HG03520 (cell line): Measurements from ENCODE around the gene PTOV1.
A peak's percentile ranks its signal among the peaks of the same experiment; 100 is the strongest.

Experiments used
- ATAC-seq: cut with Tn5 transposase; IDR thresholded peaks from one replicate; pipeline ENCODE4 v1.9.1; 2021; ENCODE audit warnings: mild to moderate bottlenecking, moderate library complexity; ENCODE audit not compliant: unreplicated experiment

Gene PTOV1

GRCh38 chr19:49872245-49873128, 21.5 kb downstream of the PTOV1 start:
- no peak for ATAC-seq

GRCh38 chr19:49873129-49873521, 22.2 kb downstream of the PTOV1 start:
- no peak for ATAC-seq

- no peak for ATAC-seq
These were observed 22.9 kb downstream of the PTOV1 start for GRCh38 chr19:49873834-49874233.

GRCh38 chr19:49874503-49875157, 23.7 kb downstream of the PTOV1 start:
- ATAC-seq = no peak

- ATAC-seq = no peak
These were observed 24.2 kb downstream of the PTOV1 start for GRCh38 chr19:49875177-49875576.

GRCh38 chr19:49875857-49876421, 25.0 kb downstream of the PTOV1 start:
- no peak for ATAC-seq

GRCh38 chr19:49876422-49877019, 25.6 kb downstream of the PTOV1 start:
- peak; percentile 42 for ATAC-seq

- peak; percentile 45 for ATAC-seq
These were observed 26.3 kb downstream of the PTOV1 start, which contains the start of the genes AKT1S1 and TBC1D17 for GRCh38 chr19:49877020-49877878. TSS of gene AKT1S1 (minus strand) at chr19:49877355. CDS start at chr19:49873295, 4,060 bp downstream. TSS of gene TBC1D17 (plus strand) at chr19:49877702. CDS start at chr19:49877724, 22 bp downstream.

- ATAC-seq = peak; percentile 34
These were observed 27.2 kb downstream of the PTOV1 start for GRCh38 chr19:49877879-49878743.

- ATAC-seq = no peak
These were observed 27.7 kb downstream of the PTOV1 start for GRCh38 chr19:49878744-49879070.

- no peak for ATAC-seq
These were observed 28.4 kb downstream of the PTOV1 start for GRCh38 chr19:49879243-49879963.

GRCh38 chr19:49880162-49880869, 29.4 kb downstream of the PTOV1 start:
- no peak for ATAC-seq

GRCh38 chr19:49881186-49881585, 30.2 kb downstream of the PTOV1 start:
- ATAC-seq = no peak

GRCh38 chr19:49881672-49882394, 30.9 kb downstream of the PTOV1 start:
- ATAC-seq = no peak

- ATAC-seq = no peak
These were observed 31.7 kb downstream of the PTOV1 start for GRCh38 chr19:49882643-49883042.

GRCh38 chr19:49883094-49883493, 32.1 kb downstream of the PTOV1 start:
- ATAC-seq = no peak

- no peak for ATAC-seq
These were observed 33.1 kb downstream of the PTOV1 start for GRCh38 chr19:49884109-49884508.

- ATAC-seq = no peak
These were observed 33.8 kb downstream of the PTOV1 start for GRCh38 chr19:49884760-49885159.
